ENCODE results near the gene ETV3. TPM values are rescaled to one million over a fixed set of nuclear protein-coding genes. Genes with fewer than 3 reads are reported as not detected.

ETV3 gene
- total RNA-seq, 1 experiment from 2014 or later, result 39.7 TPM

- peaks cover 11% of the 10 kb centered on the region for H3K4me1 Mint-ChIP-seq (ENCODE audit: low read depth, unreplicated experiment)
- DNase-seq, result no peak
- no TSS peak for BruUV-seq (replicated peaks)
- no peak overlapping the region for H3K4me3 Mint-ChIP-seq (ENCODE audit: low read depth, unreplicated experiment)
- H3K27ac Mint-ChIP-seq (ENCODE audit: unreplicated experiment), result no peak overlapping the region
- no peak for TF ChIP-seq CTCF (IDR thresholded peaks at IDR 0.05; ENCODE audit: unreplicated experiment)
- H3K27me3 Mint-ChIP-seq (ENCODE audit: unreplicated experiment), result peaks cover 95% of the 10 kb centered on the region
- H3K36me3 Mint-ChIP-seq (ENCODE audit: insufficient read depth, unreplicated experiment), result no peaks in the 10 kb centered on the region
- no peaks in the 10 kb centered on the region for H3K9me3 Mint-ChIP-seq (ENCODE audit: low read depth, unreplicated experiment)
- CTCF ChIA-PET, result interaction anchor here (0.6 to 1.7 kb wide), 2 partner anchors 21 to 75 kb away, joined by 4 read pairs; no protein-coding TSS in a partner anchor
- intact Hi-C loops (cut with micrococcal nuclease; ENCODE audit: unreplicated experiment), result no loop called here
Measured at GRCh38 chr1:157110686-157111085, 27.5 kb downstream of the ETV3 start.

- Mint-ChIP-seq H3K27me3 (ENCODE audit: unreplicated experiment) (peaks cover 95% of the 10 kb centered on the region), H3K9me3 (ENCODE audit: low read depth, unreplicated experiment) (no peaks in the 10 kb centered on the region), H3K36me3 (ENCODE audit: insufficient read depth, unreplicated experiment) (no peaks in the 10 kb centered on the region), H3K27ac (ENCODE audit: unreplicated experiment) (no peak overlapping the region), H3K4me3 (ENCODE audit: low read depth, unreplicated experiment) (no peak overlapping the region), H3K4me1 (ENCODE audit: low read depth, unreplicated experiment) (peaks cover 14% of the 10 kb centered on the region)
- intact Hi-C loops (cut with micrococcal nuclease; ENCODE audit: unreplicated experiment), result no loop called here
- no peak for TF ChIP-seq CTCF (IDR thresholded peaks at IDR 0.05; ENCODE audit: unreplicated experiment)
- CTCF ChIA-PET, result interaction anchor here (0.7 to 1.7 kb wide), 3 partner anchors 20 to 617 kb away, joined by 4 to 7 read pairs (median 4); no protein-coding TSS in a partner anchor
- no TSS peak for BruUV-seq (replicated peaks)
- no peak for DNase-seq
Measured at GRCh38 chr1:157110003-157110402, 28.2 kb downstream of the ETV3 start.

- Mint-ChIP-seq H3K36me3 (ENCODE audit: insufficient read depth, unreplicated experiment) (no peaks in the 10 kb centered on the region), H3K9me3 (ENCODE audit: low read depth, unreplicated experiment) (no peaks in the 10 kb centered on the region), H3K27ac (ENCODE audit: unreplicated experiment) (no peak overlapping the region), H3K4me3 (ENCODE audit: low read depth, unreplicated experiment) (no peak overlapping the region), H3K27me3 (ENCODE audit: unreplicated experiment) (peaks cover 94% of the 10 kb centered on the region), H3K4me1 (ENCODE audit: low read depth, unreplicated experiment) (peaks cover 14% of the 10 kb centered on the region)
- BruUV-seq (replicated peaks), result no TSS peak
- CTCF ChIA-PET, result interaction anchor here (0.6 kb wide), 1 partner anchor 37 kb away, joined by 3 read pairs; no protein-coding TSS in a partner anchor
- DNase-seq, result no peak
- no peak for TF ChIP-seq CTCF (IDR thresholded peaks at IDR 0.05; ENCODE audit: unreplicated experiment)
- intact Hi-C loops (cut with micrococcal nuclease; ENCODE audit: unreplicated experiment), result no loop called here
Measured at GRCh38 chr1:157108448-157108847, 29.7 kb downstream of the ETV3 start.

GRCh38 chr1:157107702-157108101 lies 30.5 kb downstream of the ETV3 start:
- peaks cover 14% of the 10 kb centered on the region for H3K4me1 Mint-ChIP-seq (ENCODE audit: low read depth, unreplicated experiment)
- intact Hi-C loops (cut with micrococcal nuclease; ENCODE audit: unreplicated experiment), result no loop called here
- peaks cover 94% of the 10 kb centered on the region for H3K27me3 Mint-ChIP-seq (ENCODE audit: unreplicated experiment)
- no TSS peak for BruUV-seq (replicated peaks)
- H3K9me3 Mint-ChIP-seq (ENCODE audit: low read depth, unreplicated experiment), result no peaks in the 10 kb centered on the region
- CTCF ChIA-PET, result no interaction called here
- TF ChIP-seq CTCF (IDR thresholded peaks at IDR 0.05; ENCODE audit: unreplicated experiment), result no peak
- no peak for DNase-seq
- H3K36me3 Mint-ChIP-seq (ENCODE audit: insufficient read depth, unreplicated experiment), result no peaks in the 10 kb centered on the region
- no peak overlapping the region for H3K4me3 Mint-ChIP-seq (ENCODE audit: low read depth, unreplicated experiment)
- H3K27ac Mint-ChIP-seq (ENCODE audit: unreplicated experiment), result no peak overlapping the region

Measured in Calu3 (cell line).